ENCODE data around the gene COG5.
"Not testable (repeated sequence)": the region's sequence is repeated elsewhere in the genome, so short reads cannot be mapped to it uniquely, and the experiment has no call there.

The COG5 gene

DNA sequence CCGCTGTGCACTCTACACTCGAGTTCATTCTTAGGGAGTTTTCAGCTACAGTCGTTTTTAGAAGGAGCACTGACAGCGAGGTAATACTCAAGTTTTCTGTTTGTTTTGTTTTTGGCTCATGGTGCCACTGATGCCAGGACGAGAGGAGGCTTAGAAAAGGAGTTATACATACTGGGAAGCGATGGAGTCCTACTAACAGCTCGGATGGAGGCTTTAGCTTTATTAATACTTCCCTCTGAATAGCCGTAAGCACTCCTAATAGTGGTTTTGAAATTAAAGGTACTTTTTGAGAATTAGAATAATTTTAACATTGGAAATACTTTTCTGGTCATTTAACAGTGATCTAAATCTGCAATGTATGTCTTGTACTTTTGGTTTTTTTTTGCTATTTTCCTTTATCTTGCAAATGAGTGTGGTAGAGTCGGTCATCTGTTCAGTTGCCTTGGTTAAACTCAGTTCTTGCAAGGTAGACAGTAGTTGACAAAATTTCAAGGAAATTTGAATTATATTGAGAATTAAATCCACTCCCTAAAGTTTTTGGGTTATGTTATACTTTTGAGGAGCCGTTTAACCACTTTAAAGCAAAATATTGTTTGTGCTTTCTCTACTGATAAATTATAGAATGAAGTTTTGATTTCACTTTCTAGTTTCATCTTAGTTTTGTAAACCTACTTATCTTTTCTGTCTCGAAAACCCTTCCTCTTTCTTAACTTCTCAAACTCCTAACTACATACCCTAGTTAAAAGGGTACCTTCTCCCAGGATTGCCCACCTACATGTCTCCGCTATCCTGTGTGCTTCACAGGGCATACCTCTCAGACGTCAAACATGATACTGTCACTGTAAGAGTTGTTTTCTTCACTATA is 393.4 kb downstream of the COG5 start:
- DNase-seq = no peak

- peak; percentile 91 for DNase-seq
Observed at GRCh38 chr7:107169120-107170050, 394.3 kb downstream of the COG5 start.

GRCh38 chr7:107168233-107169119 is 395.2 kb downstream of the COG5 start, which contains the start of gene HBP1:
Gene HBP1 (plus strand): TSS chr7:107169003. CDS start chr7:107179894, 10,891 bp downstream.
- peak; percentile 100 for DNase-seq

- peak; percentile 77 for DNase-seq
Observed at GRCh38 chr7:107167483-107168232, 396.1 kb downstream of the COG5 start.

DNA sequence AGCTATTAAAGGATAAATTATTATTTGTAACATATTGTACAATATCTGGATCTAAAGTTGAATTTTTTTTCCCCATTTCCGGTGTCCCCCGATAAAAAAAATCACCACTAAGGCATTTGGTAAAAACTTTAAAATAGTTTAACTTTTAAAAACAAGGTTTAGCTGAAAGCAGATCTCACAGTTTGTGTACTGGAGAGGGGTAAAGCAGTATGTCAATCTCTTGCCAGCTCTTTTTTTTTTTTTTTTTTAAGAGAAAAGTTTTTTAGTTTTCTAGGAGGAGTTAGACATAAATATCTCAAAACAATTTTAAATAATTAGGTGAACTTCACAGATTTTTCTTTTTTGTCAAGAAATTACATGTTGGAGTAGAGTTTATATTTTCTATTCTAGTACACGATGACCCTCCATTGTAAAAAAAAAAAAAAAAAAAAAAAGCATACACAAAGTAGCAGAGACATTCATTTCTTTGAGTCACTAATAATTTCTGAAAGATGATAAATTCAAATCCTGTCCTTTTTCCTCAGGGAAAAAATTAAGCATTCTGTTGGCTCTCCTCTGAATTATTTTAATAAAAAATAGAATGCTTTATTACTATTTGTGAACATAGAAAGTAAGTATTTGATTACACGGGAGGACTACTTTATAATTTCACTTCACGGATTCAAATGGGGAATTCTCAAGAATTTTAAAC is 396.8 kb downstream of the COG5 start:
- no peak for DNase-seq

GRCh38 chr7:107165341-107165740 is 398.4 kb downstream of the COG5 start:
- DNase-seq = no peak

- DNase-seq = no peak
Observed at GRCh38 chr7:107164092-107164491, 399.6 kb downstream of the COG5 start.

DNA sequence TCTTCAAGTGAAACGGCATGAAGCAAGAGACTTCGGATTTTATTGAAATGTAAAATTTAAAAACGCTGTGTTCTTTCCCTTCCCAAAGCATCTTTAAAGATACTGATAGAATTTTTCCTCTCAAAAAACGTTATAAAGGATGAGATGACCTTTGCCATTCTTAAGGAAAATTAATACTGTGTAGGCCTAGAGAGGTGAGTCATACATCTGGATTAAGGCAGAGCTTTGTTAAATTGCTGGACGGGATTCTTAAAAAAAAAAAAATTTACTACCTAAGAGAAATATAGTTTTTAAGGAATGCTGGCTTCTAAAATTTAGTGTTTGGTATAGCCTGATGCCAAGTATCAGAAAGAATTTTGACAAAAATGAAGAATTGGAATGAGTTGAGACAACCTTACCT is 401.2 kb downstream of the COG5 start:
- DNase-seq = no peak

DNA sequence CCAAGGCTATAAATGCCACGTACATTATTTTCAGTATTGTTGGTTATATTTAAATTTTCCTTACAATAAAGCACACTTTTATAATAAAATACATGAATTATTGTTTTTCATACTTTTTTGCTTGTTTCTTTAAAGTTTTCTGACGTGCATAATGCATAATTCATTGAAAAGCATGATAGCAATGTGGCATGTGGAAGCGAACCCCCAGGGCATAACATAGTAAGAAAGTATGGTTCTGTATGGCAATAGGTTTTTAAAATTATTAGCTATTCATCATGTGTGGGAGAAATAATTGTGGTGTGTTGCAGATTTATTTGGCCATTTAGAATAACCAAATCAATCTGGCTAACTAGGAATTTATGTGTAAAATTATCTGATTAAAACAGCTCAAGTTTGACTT is 402.3 kb downstream of the COG5 start:
- no peak for DNase-seq

DNA sequence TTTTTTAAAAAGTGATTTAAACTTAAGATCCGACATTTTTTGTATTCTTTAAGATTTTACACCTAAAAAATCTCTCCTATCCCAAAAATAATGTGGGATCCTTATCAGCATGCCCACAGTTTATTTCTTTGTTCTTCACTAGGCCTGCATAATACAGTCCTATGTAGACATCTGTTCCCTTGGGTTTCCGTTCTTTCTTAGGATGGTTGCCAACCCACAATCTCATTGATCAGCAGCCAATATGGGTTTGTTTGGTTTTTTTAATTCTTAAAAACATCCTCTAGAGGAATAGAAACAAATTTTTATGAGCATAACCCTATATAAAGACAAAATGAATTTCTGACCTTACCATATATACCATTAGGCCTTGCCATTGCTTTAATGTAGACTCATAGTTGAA is 403.3 kb downstream of the COG5 start:
- no peak for DNase-seq

- no peak for DNase-seq
Observed at GRCh38 chr7:107158028-107158427, 405.7 kb downstream of the COG5 start.

GRCh38 chr7:107157091-107157490 is 406.6 kb downstream of the COG5 start:
- no peak for DNase-seq

GRCh38 chr7:107155726-107156125 is 408.0 kb downstream of the COG5 start:
- not testable (repeated sequence) for DNase-seq

DNA sequence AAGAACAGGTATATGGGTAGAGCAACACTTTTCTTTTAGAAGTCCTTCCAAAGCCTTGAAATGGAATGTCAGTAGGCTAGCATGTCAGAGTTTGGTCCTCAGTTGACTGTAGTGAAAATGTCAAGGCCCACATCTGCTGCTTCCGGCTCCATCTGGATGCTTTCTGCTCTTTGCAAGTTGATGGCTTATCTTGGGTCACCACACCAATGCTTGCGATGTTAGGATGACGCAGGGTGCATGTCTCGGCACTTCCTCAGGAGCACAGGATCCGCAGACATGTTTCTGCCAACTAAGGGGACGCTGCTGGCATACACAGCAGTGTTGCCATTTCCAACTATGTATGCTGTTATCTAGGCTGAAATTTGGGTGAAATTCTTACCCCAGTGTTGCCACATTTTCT is 408.9 kb downstream of the COG5 start:
- no peak for DNase-seq

DNA sequence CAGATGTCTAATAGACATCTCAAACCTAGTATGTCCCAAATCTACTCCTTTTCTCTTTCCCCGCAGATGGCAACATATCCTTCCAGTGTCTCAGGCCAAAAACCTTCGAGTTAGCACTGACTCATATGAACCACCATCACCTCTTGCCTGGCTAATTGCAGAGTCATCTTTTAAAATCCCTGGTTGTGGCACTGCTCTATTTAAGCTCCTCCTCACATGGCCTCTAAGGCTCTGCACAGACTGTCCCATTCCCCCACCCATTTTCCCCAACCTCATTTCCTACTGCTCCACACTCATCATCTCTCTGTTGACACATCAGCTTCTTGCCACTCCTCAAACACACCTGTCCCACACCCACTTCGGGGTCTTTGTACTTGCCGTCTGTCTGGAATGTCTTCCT is 411.7 kb downstream of the COG5 start:
- no peak for DNase-seq
